AG09319 (cell line): ENCODE results near the gene VAPA.
"Not testable (repeated sequence)": the region's sequence is repeated elsewhere in the genome, so short reads cannot be mapped to it uniquely, and the experiment has no call there.

Experiments used
- DNase-seq: peaks from one replicate; pipeline ENCODE4 v3.0.0-alpha.2; 2010; ENCODE audit warnings: low read depth; ENCODE audit errors: extremely low read depth
- TF ChIP-seq, protein P1 (sequence below): IDR thresholded peaks from 2 replicates; pipeline ENCODE4 v1.5.1; 2011; ENCODE audit warnings: low read depth, mild to moderate bottlenecking, inconsistent platforms, low read length, moderate library complexity

VAPA gene

DNA sequence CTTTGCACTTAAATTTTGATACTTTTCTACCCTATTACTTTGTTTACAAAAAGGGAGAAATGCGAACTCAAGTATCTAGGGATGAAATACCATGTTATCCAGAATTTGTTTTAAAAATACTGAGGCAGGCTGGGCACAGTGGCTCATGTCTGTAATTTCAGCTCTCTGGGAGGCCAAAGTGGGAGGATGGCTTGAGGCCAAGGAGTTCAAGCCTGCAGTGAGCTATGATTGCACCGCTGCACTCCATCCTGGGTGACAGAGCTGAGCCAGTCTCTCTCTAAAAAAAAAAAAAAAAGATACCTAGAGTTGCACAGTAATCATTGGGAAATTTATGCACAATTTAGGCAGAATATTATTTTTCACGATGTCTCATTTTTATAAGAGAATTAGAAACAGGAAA is 12.4 kb upstream of the VAPA start:
- TF ChIP-seq, protein P1, sequence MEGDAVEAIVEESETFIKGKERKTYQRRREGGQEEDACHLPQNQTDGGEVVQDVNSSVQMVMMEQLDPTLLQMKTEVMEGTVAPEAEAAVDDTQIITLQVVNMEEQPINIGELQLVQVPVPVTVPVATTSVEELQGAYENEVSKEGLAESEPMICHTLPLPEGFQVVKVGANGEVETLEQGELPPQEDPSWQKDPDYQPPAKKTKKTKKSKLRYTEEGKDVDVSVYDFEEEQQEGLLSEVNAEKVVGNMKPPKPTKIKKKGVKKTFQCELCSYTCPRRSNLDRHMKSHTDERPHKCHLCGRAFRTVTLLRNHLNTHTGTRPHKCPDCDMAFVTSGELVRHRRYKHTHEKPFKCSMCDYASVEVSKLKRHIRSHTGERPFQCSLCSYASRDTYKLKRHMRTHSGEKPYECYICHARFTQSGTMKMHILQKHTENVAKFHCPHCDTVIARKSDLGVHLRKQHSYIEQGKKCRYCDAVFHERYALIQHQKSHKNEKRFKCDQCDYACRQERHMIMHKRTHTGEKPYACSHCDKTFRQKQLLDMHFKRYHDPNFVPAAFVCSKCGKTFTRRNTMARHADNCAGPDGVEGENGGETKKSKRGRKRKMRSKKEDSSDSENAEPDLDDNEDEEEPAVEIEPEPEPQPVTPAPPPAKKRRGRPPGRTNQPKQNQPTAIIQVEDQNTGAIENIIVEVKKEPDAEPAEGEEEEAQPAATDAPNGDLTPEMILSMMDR = no peak
- DNase-seq = no peak

DNA sequence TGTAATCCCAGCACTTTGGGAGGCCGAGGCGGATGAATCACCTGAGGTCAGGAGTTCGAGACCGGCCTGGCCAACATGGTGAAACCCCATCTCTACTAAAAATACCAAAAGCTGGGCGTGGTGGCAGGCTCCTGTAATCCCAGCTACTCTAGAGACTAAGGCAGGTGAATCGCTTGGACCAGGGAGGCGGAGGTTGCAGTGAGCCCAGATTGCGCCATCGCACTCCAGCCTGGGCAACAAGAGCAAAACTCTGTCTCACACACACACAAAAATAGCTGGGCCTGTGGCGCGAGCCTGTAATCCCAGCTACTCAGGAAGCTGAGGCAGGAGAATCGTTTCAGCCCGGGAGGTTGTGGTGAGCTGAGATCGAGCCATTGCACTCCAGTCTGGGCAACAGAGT is 11.6 kb upstream of the VAPA start:
- DNase-seq = not testable (repeated sequence)

DNA sequence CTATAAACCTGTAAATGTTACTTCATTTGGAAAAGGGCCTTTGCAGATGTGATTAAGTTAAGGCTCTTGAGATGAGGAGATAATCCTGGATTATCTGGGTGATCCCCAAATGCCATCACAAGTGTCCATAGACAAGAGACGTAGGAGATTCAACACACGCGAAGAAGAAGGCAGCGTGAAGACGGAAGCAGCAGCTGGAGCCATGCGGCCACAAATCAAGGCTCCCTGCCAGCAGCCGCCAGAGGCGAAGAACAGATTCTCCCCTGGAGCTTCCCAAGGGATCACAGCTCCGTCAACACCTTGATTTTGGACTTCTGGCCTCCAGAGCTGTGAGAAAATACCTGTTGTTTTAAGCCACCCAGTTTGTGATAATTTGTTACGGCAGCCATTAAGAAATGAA is 11.0 kb upstream of the VAPA start:
- no peak for DNase-seq
- TF ChIP-seq, protein P1 = no peak

DNA sequence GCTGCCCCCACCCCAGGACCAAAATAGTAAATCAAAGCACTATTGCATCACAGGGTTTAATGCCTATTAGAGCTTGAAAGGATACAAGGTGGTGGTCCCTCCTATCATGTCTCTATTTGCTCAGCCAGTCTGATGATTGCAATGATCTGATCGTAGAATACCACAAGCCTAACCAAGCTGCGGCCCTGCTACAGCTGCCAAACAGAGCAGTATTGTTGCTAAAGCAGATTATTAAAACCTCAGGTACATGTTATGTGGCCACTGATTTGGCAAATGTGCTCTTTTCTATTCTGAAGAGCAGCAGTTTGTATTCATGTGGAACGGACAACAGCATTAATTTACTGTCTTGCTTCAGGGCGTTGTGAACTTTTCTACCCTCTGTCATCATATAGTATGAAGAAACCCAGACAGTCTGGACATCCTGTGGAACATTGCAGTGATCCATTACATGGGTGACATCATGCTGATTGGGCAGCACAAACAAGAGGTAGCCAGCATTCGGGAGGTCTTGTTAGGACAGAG is 8.4 kb upstream of the VAPA start:
- DNase-seq = no peak
- TF ChIP-seq, protein P1 = no peak

DNA sequence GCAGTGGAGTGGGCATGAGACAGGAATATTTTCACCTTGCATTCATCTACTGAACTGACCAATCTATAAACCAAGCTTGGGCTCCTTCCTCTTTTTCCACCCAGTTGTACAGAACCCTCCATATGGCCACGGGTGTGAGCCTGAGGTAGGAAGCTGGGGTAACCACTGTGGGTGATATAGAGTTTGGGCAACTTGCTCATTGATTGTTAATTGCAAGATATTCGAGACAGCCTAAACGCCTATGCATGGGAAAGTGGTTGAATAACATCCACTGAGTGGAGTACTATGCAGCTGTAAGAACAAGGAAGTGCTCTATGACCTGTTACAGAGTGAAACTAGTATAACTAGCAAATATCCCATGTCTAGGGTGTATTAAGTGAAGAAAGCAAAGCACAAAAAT is 7.3 kb upstream of the VAPA start:
- TF ChIP-seq, protein P1 = no peak
- no peak for DNase-seq

DNA sequence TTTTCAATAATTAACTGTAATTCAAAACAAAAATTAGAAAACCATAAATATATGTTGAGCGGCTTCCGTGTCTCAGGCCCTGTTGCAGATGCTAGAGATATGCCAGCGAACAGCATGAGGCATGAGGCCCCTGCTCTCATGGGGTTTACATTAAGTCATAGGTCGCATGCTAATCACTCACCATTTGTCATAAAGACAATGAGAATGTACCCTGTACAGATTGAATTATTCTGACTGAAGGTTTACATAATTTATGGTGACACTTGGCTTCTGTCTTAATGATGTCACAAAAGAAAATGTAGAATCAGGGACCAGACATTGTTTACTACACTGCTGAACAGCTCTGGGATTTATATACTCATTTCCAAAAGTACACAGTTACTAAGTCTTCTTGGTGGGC is 5.9 kb upstream of the VAPA start:
- TF ChIP-seq, protein P1 = no peak
- no peak for DNase-seq

DNA sequence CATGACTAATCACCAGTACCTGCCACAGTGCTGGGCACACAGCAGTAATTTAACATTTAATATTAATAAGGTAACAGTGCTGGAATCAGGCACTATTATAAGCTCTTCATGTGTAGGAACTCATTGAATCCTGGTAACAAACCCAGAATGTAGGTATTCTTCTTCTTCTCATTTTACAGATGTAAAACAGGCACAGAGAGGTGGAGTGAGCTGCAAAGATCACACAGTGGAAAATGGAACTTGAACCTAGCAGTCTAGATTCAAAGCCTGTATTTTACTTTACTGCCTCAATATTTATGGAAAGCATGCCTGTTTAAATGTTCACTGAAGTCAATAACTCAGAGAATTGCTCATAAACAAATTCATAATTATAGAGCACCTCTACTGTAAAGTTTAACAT is 3.7 kb upstream of the VAPA start:
- DNase-seq = no peak
- TF ChIP-seq, protein P1 = no peak

DNA sequence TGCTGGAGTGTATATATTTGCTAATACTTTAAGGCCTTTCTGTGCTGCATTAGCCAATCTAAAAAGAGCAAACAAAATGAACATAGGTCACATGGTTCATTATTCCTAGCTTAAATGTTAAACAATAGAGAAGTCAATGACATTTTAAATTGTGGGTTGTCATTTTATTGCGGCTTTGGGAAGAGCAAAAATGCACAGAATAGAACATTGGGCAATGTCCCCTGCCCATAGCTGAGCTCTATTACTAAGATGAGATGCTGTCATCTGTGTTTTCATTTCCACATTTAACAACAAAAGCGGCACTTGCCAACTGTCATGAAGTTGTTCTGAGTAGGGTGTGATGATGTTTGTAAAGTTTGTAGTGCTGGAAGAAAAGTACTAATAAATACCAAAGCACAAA is 3.2 kb upstream of the VAPA start:
- TF ChIP-seq, protein P1 = no peak
- DNase-seq = no peak
